Testis (tissue), 3 donors: Measurements from ENCODE around the gene ADCY5. TPM values are rescaled to one million over a fixed set of nuclear protein-coding genes. Genes with fewer than 3 reads are reported as not detected.
"Not testable (repeated sequence)": the region's sequence is repeated elsewhere in the genome, so short reads cannot be mapped to it uniquely, and the experiment has no call there.

Source experiments
- DNase-seq: peaks from one replicate; pipeline ENCODE4 v3.0.0-alpha.2; 2019
- H3K27ac ChIP-seq, 2 donors: fragments of 200-600 bp; sonication (generic); one replicate each; pipeline ENCODE4 v1.5.1; 2019
- H3K27me3 ChIP-seq: fragments of 200-600 bp; sonication (generic); one replicate; pipeline ENCODE4 v1.5.1; 2019
- H3K36me3 ChIP-seq: fragments of 200-600 bp; sonication (generic); one replicate; pipeline ENCODE4 v1.5.1; 2017; ENCODE audit warnings: low read depth; ENCODE audit errors: missing control alignments
- H3K4me1 ChIP-seq: fragments of 200-600 bp; sonication (generic); one replicate; pipeline ENCODE4 v1.5.1; 2019
- H3K4me3 ChIP-seq, 2 donors: fragments of 200-600 bp; sonication (generic); one replicate each; pipeline ENCODE4 v1.5.1; 2017 to 2019
- H3K9me3 ChIP-seq: fragments of 200-600 bp; sonication (generic); one replicate; pipeline ENCODE4 v1.5.1; 2017
- CTCF ChIP-seq, 3 experiments: fragments of 450-650 bp in 2 of 3; fragments of 200-600 bp in 1 of 3; sonication (generic) in 1 of 3; IDR thresholded peaks; one replicate each; pipeline ENCODE4 v1.5.1; 2016 to 2019; ENCODE audit warnings: antibody characterized with exemption in 3 of 3, mild to moderate bottlenecking in 2 of 3, moderate library complexity in 1 of 3
- POLR2A ChIP-seq: fragments of 450-650 bp; IDR thresholded peaks from one replicate; pipeline ENCODE4 v1.6.1; 2017; ENCODE audit warnings: antibody characterized with exemption, mild to moderate bottlenecking, moderate library complexity
- WGBS, 2 donors: methylation state at CpG; one replicate each; pipeline ENCODE4 v1.1.5; 2018; 5-methylcytosine and 5-hydroxymethylcytosine counted together
- intact Hi-C: fragments of 100-400 bp; cut with DNase I; formaldehyde crosslinking; loops from one replicate; pipeline ENCODE4 v1.15.1; 2023; ENCODE audit warnings: low total_unique reads
- polyA plus RNA-seq: library from polyadenylated mRNA; stranded (reverse); fragments of 350-450 nt; fragmentation: Illumina TruSeq; extraction: RNeasy Lipid Tissue Mini Kit (QIAGEN cat#74804); gene quantifications from one replicate; pipeline ENCODE4 v1.2.3, GENCODE V29; 2014; ENCODE audit warnings: low read depth, low replicate concordance; ENCODE audit not compliant: insufficient read depth
- total RNA-seq, 2 donors: library from RNA; depleted of rRNA; stranded (reverse); fragments of >200 nt; gene quantifications; one replicate each; pipeline ENCODE4 v1.2.3, GENCODE V29; 2016

Gene ADCY5
- total and polyA plus RNA-seq, 3 donors from 2014 or later: 16.5 to 41.6 (median 33.6) TPM

- peak overlapping the region in 1 of 2 donors; percentile 57 for H3K27ac ChIP-seq
- no peak for TF ChIP-seq POLR2A
- H3K9me3 ChIP-seq: no peaks in the 10 kb centered on the region
- no peaks in the 10 kb centered on the region for H3K36me3 ChIP-seq
- peaks cover 9% of the 10 kb centered on the region for H3K4me1 ChIP-seq
- WGBS, 2 donors: 55 to 66% methylated on average over 5 of the region's 5 CpGs
- DNase-seq: no peak
- H3K4me3 ChIP-seq: no peak overlapping the region
- intact Hi-C loops: loop anchor here (2.0 kb wide), 1 partner anchor 160 kb away; no protein-coding TSS in a partner anchor
- H3K27me3 ChIP-seq: no peaks in the 10 kb centered on the region
Measured at GRCh38 chr3:123488645-123489347, 39.9 kb upstream of the ADCY5 start.

- DNase-seq, intact Hi-C loops: not testable (repeated sequence)
Measured at GRCh38 chr3:123487063-123487462, 38.2 kb upstream of the ADCY5 start.

GRCh38 chr3:123486460-123486859 lies 37.6 kb upstream of the ADCY5 start:
- TF ChIP-seq POLR2A: no peak
- TF ChIP-seq CTCF (IDR thresholded peaks at IDR 0.05): no peak
- H3K27ac ChIP-seq: no peak overlapping the region
- no peaks in the 10 kb centered on the region for H3K27me3 ChIP-seq
- intact Hi-C loops: no loop called here
- H3K9me3 ChIP-seq: no peaks in the 10 kb centered on the region
- WGBS, 2 donors: 87 to 90% methylated on average over 7 of the region's 7 CpGs
- H3K4me1 ChIP-seq: peaks cover 9% of the 10 kb centered on the region
- no peak for DNase-seq
- no peaks in the 10 kb centered on the region for H3K36me3 ChIP-seq
- no peak overlapping the region for H3K4me3 ChIP-seq

More at GRCh38 chr3:123487063-123487462, 38.2 kb upstream of the ADCY5 start:
- not testable (repeated sequence) for H3K36me3 ChIP-seq, H3K27me3 ChIP-seq, H3K9me3 ChIP-seq, H3K27ac ChIP-seq, H3K4me3 ChIP-seq, H3K4me1 ChIP-seq
- 57 to 58% methylated on average over 8 of the region's 8 CpGs for WGBS, 2 donors

- WGBS, 2 donors: 97 to 100% methylated on average over 2 to 4 of the region's 4 CpGs
- intact Hi-C loops: no loop called here
- H3K9me3 ChIP-seq: no peaks in the 10 kb centered on the region
Measured at GRCh38 chr3:123485551-123485950, 36.7 kb upstream of the ADCY5 start.

GRCh38 chr3:123483146-123483545 lies 34.3 kb upstream of the ADCY5 start:
- H3K4me1 ChIP-seq: peaks cover 6% of the 10 kb centered on the region
- no peak overlapping the region for H3K4me3 ChIP-seq
- DNase-seq: no peak
- no peak for TF ChIP-seq CTCF (IDR thresholded peaks at IDR 0.05)
- no peak for TF ChIP-seq POLR2A
- H3K36me3 ChIP-seq: no peaks in the 10 kb centered on the region
- 91 to 96% methylated on average over 4 to 6 of the region's 6 CpGs for WGBS, 2 donors
- intact Hi-C loops: no loop called here
- H3K9me3 ChIP-seq: no peaks in the 10 kb centered on the region
- H3K27me3 ChIP-seq: no peaks in the 10 kb centered on the region
- no peak overlapping the region for H3K27ac ChIP-seq

More at GRCh38 chr3:123485551-123485950, 36.7 kb upstream of the ADCY5 start:
- no peaks in the 10 kb centered on the region for H3K36me3 ChIP-seq
- no peak overlapping the region for H3K27ac ChIP-seq
- H3K27me3 ChIP-seq: no peaks in the 10 kb centered on the region
- TF ChIP-seq POLR2A (no peak), CTCF (IDR thresholded peaks at IDR 0.05) (no peak)
- peaks cover 9% of the 10 kb centered on the region for H3K4me1 ChIP-seq
- H3K4me3 ChIP-seq: no peak overlapping the region
- no peak for DNase-seq
